Left lung (tissue), 10 donors: ENCODE measurements around the gene NRG3. TPM values are rescaled to one million over a fixed set of nuclear protein-coding genes. Genes with fewer than 3 reads are reported as not detected.

Experiments
- ATAC-seq: fragments of 200-7000 bp; cut with Tn5 transposase; one replicate; pipeline ENCODE4 v1.9.1; 2020; ENCODE audit warnings: moderate library complexity
- DNase-seq, 4 donors: peaks; one replicate each; pipeline ENCODE4 v3.0.0-alpha.2; 2013 to 2020
- H3K27ac ChIP-seq, 2 donors: fragments of 200-600 bp; sonication (generic) in 1 of 2; one replicate each; pipeline versions ENCODE4 v1.5.0 to v1.8.0; 2020 to 2021
- H3K27me3 ChIP-seq, 2 donors: fragments of 200-600 bp; sonication (generic) in 1 of 2; one replicate each; pipeline versions ENCODE4 v1.5.0 to v1.8.0; 2020 to 2021
- H3K36me3 ChIP-seq, 2 donors: fragments of 200-600 bp; sonication (generic) in 1 of 2; one replicate each; pipeline versions ENCODE4 v1.5.0 to v1.8.0; 2020 to 2021
- H3K4me1 ChIP-seq, 2 donors: fragments of 200-600 bp; one replicate each; pipeline ENCODE4 v1.8.0; 2021
- H3K4me3 ChIP-seq, 2 donors: fragments of 200-600 bp; sonication (generic) in 1 of 2; one replicate each; pipeline versions ENCODE4 v1.5.0 to v1.8.0; 2020 to 2021; ENCODE audit warnings: mild to moderate bottlenecking in 1 of 2
- H3K9me3 ChIP-seq, 2 donors: fragments of 200-600 bp; sonication (generic) in 1 of 2; one replicate each; pipeline versions ENCODE4 v1.5.0 to v1.8.0; 2020 to 2021
- intact Hi-C, 2 donors: fragments of 100-400 bp; cut with DNase I; formaldehyde crosslinking; loops; one replicate each; pipeline versions ENCODE4 v1.11.2 to v1.14.2; 2022
- polyA plus RNA-seq, 6 donors: library from polyadenylated mRNA; unstranded; fragments of 120-200 nt; gene quantifications; one replicate each; pipeline ENCODE4 v1.2.1, GENCODE V29; 2013; ENCODE audit not compliant: insufficient read length in 6 of 6
- total RNA-seq, 2 donors: library from RNA; stranded (reverse); fragmentation: NEBNext Ultra II Directional; extraction: Animal tissue kit (Norgen Biotek cat#: 25700); gene quantifications; one replicate each; pipeline ENCODE4 v1.2.1, GENCODE V29; 2021
- TF ChIP-seq, protein P1 (sequence below), 2 donors: fragments of 200-600 bp; sonication (generic) in 1 of 2; IDR thresholded peaks; one replicate each; pipeline versions ENCODE4 v1.5.0 to v1.8.0; 2021; ENCODE audit warnings: antibody characterized with exemption in 2 of 2
- donor health status: DM: no; HTN: yes; CAD: no.
- donor health status: DM: no; HTN: no; CAD: no.

NRG3 gene
- total and polyA plus RNA-seq, 8 donors, result 1.0 to 1.7 (median 1.1) TPM

- peaks cover 0 to 4% of the 10 kb centered on the region in 2 donors for H3K9me3 ChIP-seq
- no peak overlapping the region for H3K4me3 ChIP-seq
- no peaks in the 10 kb centered on the region for H3K36me3 ChIP-seq
- no peak overlapping the region for H3K27ac ChIP-seq
- DNase-seq, result no peak
- no peaks in the 10 kb centered on the region for H3K27me3 ChIP-seq
- TF ChIP-seq, protein P1, sequence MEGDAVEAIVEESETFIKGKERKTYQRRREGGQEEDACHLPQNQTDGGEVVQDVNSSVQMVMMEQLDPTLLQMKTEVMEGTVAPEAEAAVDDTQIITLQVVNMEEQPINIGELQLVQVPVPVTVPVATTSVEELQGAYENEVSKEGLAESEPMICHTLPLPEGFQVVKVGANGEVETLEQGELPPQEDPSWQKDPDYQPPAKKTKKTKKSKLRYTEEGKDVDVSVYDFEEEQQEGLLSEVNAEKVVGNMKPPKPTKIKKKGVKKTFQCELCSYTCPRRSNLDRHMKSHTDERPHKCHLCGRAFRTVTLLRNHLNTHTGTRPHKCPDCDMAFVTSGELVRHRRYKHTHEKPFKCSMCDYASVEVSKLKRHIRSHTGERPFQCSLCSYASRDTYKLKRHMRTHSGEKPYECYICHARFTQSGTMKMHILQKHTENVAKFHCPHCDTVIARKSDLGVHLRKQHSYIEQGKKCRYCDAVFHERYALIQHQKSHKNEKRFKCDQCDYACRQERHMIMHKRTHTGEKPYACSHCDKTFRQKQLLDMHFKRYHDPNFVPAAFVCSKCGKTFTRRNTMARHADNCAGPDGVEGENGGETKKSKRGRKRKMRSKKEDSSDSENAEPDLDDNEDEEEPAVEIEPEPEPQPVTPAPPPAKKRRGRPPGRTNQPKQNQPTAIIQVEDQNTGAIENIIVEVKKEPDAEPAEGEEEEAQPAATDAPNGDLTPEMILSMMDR (IDR thresholded peaks at IDR 0.05), result no peak
- no peaks in the 10 kb centered on the region for H3K4me1 ChIP-seq
- ATAC-seq, result no peak
- intact Hi-C loops, result no loop called here
Measured at GRCh38 chr10:82075605-82076004, 200.6 kb downstream of the NRG3 start.

- H3K27ac ChIP-seq, result no peak overlapping the region
- ATAC-seq, result no peak
- TF ChIP-seq, protein P1 (IDR thresholded peaks at IDR 0.05), result no peak
- intact Hi-C loops, result no loop called here
- H3K27me3 ChIP-seq, result no peaks in the 10 kb centered on the region
- no peaks in the 10 kb centered on the region for H3K4me1 ChIP-seq
- peaks cover 0 to 4% of the 10 kb centered on the region in 2 donors for H3K9me3 ChIP-seq
- no peak overlapping the region for H3K4me3 ChIP-seq
- H3K36me3 ChIP-seq, result no peaks in the 10 kb centered on the region
- DNase-seq, result no peak
Measured at GRCh38 chr10:82084496-82084895, 209.5 kb downstream of the NRG3 start.

DNA sequence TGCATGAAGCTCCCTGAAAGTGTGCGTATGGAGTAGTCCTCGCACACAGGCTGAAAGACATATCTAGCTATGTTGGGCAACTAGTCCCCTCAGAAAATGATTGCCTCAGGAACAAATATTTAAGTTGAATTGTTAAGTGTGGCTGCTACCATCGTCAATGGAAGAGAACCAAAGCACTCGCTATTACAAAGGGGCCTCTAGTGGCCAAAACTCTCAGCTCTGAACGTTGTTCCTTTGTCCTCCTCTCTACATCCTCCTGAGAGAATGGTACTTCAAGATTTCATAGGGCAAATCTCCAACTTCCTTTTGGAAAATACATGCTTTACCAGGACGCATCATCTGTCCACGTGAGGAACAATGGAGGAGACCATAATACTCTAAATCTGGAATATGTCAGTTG is 209.9 kb downstream of the NRG3 start:
- TF ChIP-seq, protein P1 (IDR thresholded peaks at IDR 0.05), result no peak
- H3K27me3 ChIP-seq, result no peaks in the 10 kb centered on the region
- peaks cover 0 to 4% of the 10 kb centered on the region in 2 donors for H3K9me3 ChIP-seq
- H3K36me3 ChIP-seq, result no peaks in the 10 kb centered on the region
- no peak overlapping the region for H3K4me3 ChIP-seq
- DNase-seq, result no peak
- no peak overlapping the region for H3K27ac ChIP-seq
- no peaks in the 10 kb centered on the region for H3K4me1 ChIP-seq
- intact Hi-C loops, result no loop called here
- ATAC-seq, result no peak

DNA sequence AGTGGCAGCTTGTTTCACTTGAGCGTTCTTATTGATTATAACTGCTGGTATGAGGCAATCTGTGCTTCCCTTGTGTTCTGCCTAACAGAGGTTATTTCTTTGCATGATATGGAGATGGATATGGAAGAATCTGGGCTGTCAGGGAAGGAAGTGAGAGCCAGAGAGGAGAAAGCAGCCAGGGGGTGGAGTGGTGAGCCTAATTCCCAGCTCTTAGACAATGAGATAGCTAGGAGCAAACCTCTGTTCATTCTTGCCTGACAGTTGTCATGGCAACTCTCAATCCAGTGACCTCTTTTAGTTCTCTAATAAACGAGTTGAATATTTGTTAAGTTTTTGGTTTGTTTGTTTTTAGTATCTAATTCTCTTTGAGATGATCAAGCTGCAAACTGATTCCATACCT is 214.3 kb downstream of the NRG3 start:
- ATAC-seq (no peak), DNase-seq (no peak)
- Histone ChIP-seq H3K4me1 (no peaks in the 10 kb centered on the region), H3K36me3 (no peaks in the 10 kb centered on the region), H3K27me3 (no peaks in the 10 kb centered on the region), H3K4me3 (no peak overlapping the region), H3K27ac (no peak overlapping the region), H3K9me3 (no peaks in the 10 kb centered on the region)
- TF ChIP-seq, protein P1 (IDR thresholded peaks at IDR 0.05), result no peak
- intact Hi-C loops, result no loop called here

- DNase-seq (no peak), ATAC-seq (no peak)
- Histone ChIP-seq H3K27me3 (no peaks in the 10 kb centered on the region), H3K4me1 (no peaks in the 10 kb centered on the region), H3K27ac (no peak overlapping the region), H3K36me3 (no peaks in the 10 kb centered on the region), H3K4me3 (no peak overlapping the region), H3K9me3 (no peaks in the 10 kb centered on the region)
- intact Hi-C loops, result no loop called here
- TF ChIP-seq, protein P1 (IDR thresholded peaks at IDR 0.05), result no peak
Measured at GRCh38 chr10:82091413-82091812, 216.4 kb downstream of the NRG3 start.
